ENCODE measurements around the gene RPL5. TPM values are rescaled to one million over a fixed set of nuclear protein-coding genes. Genes with fewer than 3 reads are reported as not detected.

RPL5 gene
- total and polyA plus RNA-seq, 2 of the 8 experiments (the other 6 are each of a cell fraction or from before 2014, with no cell fraction given), result 1,506 to 2,034 TPM

GRCh38 chr1:92844439-92844838 is 12.6 kb downstream of the RPL5 start:
- H3K23ac ChIP-seq (ENCODE audit: insufficient read length), result no peak overlapping the region
- H2AFZ ChIP-seq (ENCODE audit: low read length), result no peak overlapping the region
- no peak overlapping the region for H3K27ac ChIP-seq (ENCODE audit: low read depth, low read length)
- no peak overlapping the region for H3K14ac ChIP-seq (ENCODE audit: insufficient read length)
- peaks cover 15 to 48% (median 38%) of the 10 kb centered on the region in 4 experiments for H3K36me3 ChIP-seq (ENCODE audit: control insufficient read depth in 2 of 4, insufficient read depth in 4 of 4, low read length in 3 of 4)
- H3K4me1 ChIP-seq (replicated peaks in 1 of 4; ENCODE audit: control insufficient read depth in 3 of 4, insufficient read depth in 4 of 4, low read length in 3 of 4), result no peaks in the 10 kb centered on the region
- no peak overlapping the region for H4K5ac ChIP-seq (ENCODE audit: insufficient read length, low read depth, low read length)
- H2BK5ac ChIP-seq (ENCODE audit: low read depth, low read length), result no peak overlapping the region
- H2BK120ac ChIP-seq (replicated peaks; ENCODE audit: low read depth, low read length), result no peak overlapping the region
- ChIA-PET CTCF (ENCODE audit: partially characterized antibody) (interaction anchor here (1.2 to 1.5 kb wide), 2 partner anchors 12 to 19 kb away, joined by 4 read pairs; partner anchors contain the start of gene RPL5), POLR2A (ENCODE audit: partially characterized antibody) (interaction anchor here (1.0 kb wide), 1 partner anchor 11 kb away, joined by 3 read pairs; no protein-coding TSS in a partner anchor)
- H4K91ac ChIP-seq (replicated peaks; ENCODE audit: insufficient read length, low read length), result no peak overlapping the region
- no peak overlapping the region for H2BK12ac ChIP-seq (ENCODE audit: low read depth, low read length)
- no peak overlapping the region for H3K56ac ChIP-seq (replicated peaks; ENCODE audit: insufficient read length, low read depth, low read length)
- no peak overlapping the region for H3K4me2 ChIP-seq (ENCODE audit: insufficient read depth in 1 of 2, low read depth in 2 of 2, low read length in 2 of 2)
- H3K27me3 ChIP-seq (replicated peaks in 1 of 4; ENCODE audit: control insufficient read depth in 3 of 4, extremely low read depth in 1 of 4, insufficient read depth in 3 of 4, low read length in 3 of 4), result no peaks in the 10 kb centered on the region
- DNase-seq (ENCODE audit: low read depth in 1 of 2, low spot score in 2 of 2) (no peak), FAIRE-seq (no peak)
- peaks cover 0 to 9% of the 10 kb centered on the region in 2 experiments; a peak in 3 of 4 replicates for H3K79me2 ChIP-seq (ENCODE audit: control insufficient read depth in 1 of 2, insufficient read depth in 2 of 2, low read length in 2 of 2)
- H2BK20ac ChIP-seq (ENCODE audit: low read length), result no peak overlapping the region
- WGBS, 2 experiments (ENCODE audit: extremely low coverage in 1 of 2, insufficient coverage in 1 of 2, insufficient read length in 1 of 2, insufficient replicate concordance in 2 of 2, low coverage in 1 of 2, low lambda C conversion rate in 2 of 2, missing lambda C conversion rate in 1 of 2), result 91% methylated on average over 3 of the region's 3 CpGs; no CpG with 5 or more reads in 1 of the 2 experiments
- H3K4ac ChIP-seq (replicated peaks; ENCODE audit: insufficient read length, low read depth, low read length), result no peak overlapping the region
- H2BK15ac ChIP-seq (ENCODE audit: low read length), result no peak overlapping the region
- no peak overlapping the region for H3K9ac ChIP-seq (replicated peaks in 1 of 4; ENCODE audit: extremely low read depth in 1 of 4, low read depth in 3 of 4, low read length in 3 of 4)
- H4K20me1 ChIP-seq (replicated peaks in 1 of 2; ENCODE audit: control insufficient read depth in 1 of 2, insufficient read depth in 2 of 2, low read length in 2 of 2), result peaks cover 4 to 6% of the 10 kb centered on the region in 2 experiments
- H3K23me2 ChIP-seq (ENCODE audit: low read depth, low read length), result no peaks in the 10 kb centered on the region
- H3K4me3 ChIP-seq (ENCODE audit: extremely low read depth in 1 of 4, insufficient read depth in 2 of 4, low read depth in 3 of 4, low read length in 4 of 4), result no peak overlapping the region
- no peaks in the 10 kb centered on the region; the same call in 1 of the 2 replicates for H3K79me1 ChIP-seq (ENCODE audit: low read depth, low read length)
- no peak overlapping the region for H2AK5ac ChIP-seq (ENCODE audit: low read depth, low read length)
- no peaks in the 10 kb centered on the region for H3K9me3 ChIP-seq (ENCODE audit: insufficient read depth in 2 of 2, low read depth in 1 of 2, low read length in 1 of 2)
- H3K18ac ChIP-seq (ENCODE audit: extremely low read depth, low read length), result no peak overlapping the region
- no peak overlapping the region for H4K8ac ChIP-seq (ENCODE audit: extremely low read depth, insufficient read depth, low read length)
- TF ChIP-seq CTBP2 (IDR thresholded peaks at IDR 0.05; ENCODE audit: borderline replicate concordance, insufficient read depth, insufficient read length, low read length), result no peak
- no peak for TF ChIP-seq SIN3A (conservative IDR thresholded peaks at IDR 0.05 in 1 of 2, IDR thresholded peaks at IDR 0.05 in 1 of 2; ENCODE audit: low read depth in 1 of 2, low read length in 2 of 2)
- no peak for TF ChIP-seq TBP (IDR thresholded peaks at IDR 0.05; ENCODE audit: low read depth, low read length)
- TF ChIP-seq ZNF274 (IDR thresholded peaks at IDR 0.05; ENCODE audit: borderline replicate concordance, extremely low read depth, low read length), result no peak
- TF ChIP-seq TCF12 (IDR thresholded peaks at IDR 0.05; ENCODE audit: low read depth, low read length), result no peak
- no peak for TF ChIP-seq KDM1A (IDR thresholded peaks at IDR 0.05; ENCODE audit: borderline replicate concordance, low read length)
- TF ChIP-seq, protein P1, sequence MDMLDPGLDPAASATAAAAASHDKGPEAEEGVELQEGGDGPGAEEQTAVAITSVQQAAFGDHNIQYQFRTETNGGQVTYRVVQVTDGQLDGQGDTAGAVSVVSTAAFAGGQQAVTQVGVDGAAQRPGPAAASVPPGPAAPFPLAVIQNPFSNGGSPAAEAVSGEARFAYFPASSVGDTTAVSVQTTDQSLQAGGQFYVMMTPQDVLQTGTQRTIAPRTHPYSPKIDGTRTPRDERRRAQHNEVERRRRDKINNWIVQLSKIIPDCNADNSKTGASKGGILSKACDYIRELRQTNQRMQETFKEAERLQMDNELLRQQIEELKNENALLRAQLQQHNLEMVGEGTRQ (IDR thresholded peaks at IDR 0.05; ENCODE audit: low read length), result no peak
- TF ChIP-seq JUN (IDR thresholded peaks at IDR 0.05; ENCODE audit: low read depth, low read length), result no peak
- no peak for TF ChIP-seq HDAC6 (IDR thresholded peaks at IDR 0.05; ENCODE audit: low read depth, low read length)
- TF ChIP-seq RFX5 (IDR thresholded peaks at IDR 0.05; ENCODE audit: borderline replicate concordance, low read depth, low read length), result no peak
- no peak for TF ChIP-seq CBX8 (IDR thresholded peaks at IDR 0.05; ENCODE audit: borderline replicate concordance, low read depth, low read length)
- no peak for TF ChIP-seq E2F6 (IDR thresholded peaks at IDR 0.05)
